NCI-H187 treated with DMSO at 0.1 percent for 48 hours (cell line): ENCODE measurements around the gene GSG1L.
"Not testable (repeated sequence)": the region's sequence is repeated elsewhere in the genome, so short reads cannot be mapped to it uniquely, and the experiment has no call there.

Experiments used
- DNase-seq: peaks from one replicate; lab custom pipeline; 2025; lab: John Stamatoyannopoulos, UW

GSG1L gene

DNA sequence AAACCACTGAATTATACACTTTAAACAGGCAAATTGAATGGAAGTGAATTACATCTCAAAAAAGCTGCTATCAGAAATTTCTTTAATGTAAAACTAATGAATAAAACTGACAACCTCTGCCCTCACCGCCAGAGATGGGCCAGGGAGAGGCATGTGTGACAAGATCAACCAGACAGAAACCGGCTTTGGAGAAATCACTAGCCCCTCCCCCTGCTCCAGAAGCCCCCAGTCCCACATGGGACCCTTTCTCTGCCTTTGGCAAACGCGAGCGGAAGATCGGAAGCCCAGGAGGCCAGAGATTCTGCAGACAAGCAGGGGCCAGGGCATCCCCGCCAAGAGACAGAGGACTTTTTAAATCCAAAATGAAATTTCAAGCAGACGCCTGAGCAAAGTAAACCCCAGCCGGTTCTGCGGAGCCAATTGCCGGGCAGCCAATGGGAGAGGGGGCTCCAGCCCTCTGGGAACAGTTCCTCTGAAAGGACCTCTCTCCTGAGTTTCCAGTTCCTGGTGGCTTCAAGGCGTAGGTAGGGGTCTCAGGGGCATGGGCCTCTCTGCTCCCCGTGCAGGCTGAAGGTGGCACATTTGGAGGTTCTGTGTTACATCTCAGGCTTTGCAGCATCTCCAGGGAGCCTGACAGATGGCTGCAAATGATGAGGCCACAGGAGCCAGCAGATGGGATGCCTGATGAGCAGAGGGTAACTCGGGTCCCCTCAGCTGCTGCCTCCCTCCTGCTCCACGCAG is 118.1 kb downstream of the GSG1L start:
- no peak for DNase-seq

GRCh38 chr16:27943766-27944165 is 119.7 kb downstream of the GSG1L start:
- no peak for DNase-seq

DNA sequence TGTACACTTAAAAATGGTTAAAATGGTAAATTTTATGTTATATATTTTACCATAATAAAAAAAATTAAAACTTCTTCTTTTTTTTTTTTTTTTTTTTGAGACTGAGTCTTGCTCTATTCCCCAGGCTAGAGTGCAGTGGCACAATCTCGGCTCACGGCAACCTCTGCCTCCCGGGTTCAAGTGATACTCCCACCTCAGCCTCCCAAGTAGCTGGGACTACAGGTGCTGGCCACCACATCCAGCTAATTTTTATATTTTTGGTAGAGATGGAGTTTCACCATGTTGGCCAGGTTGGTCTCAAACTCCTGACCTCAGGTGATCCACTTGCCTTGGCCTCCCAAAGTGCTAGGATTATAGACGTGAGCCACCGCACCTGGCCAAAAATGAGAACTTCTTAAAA is 121.4 kb downstream of the GSG1L start:
- not testable (repeated sequence) for DNase-seq

DNA sequence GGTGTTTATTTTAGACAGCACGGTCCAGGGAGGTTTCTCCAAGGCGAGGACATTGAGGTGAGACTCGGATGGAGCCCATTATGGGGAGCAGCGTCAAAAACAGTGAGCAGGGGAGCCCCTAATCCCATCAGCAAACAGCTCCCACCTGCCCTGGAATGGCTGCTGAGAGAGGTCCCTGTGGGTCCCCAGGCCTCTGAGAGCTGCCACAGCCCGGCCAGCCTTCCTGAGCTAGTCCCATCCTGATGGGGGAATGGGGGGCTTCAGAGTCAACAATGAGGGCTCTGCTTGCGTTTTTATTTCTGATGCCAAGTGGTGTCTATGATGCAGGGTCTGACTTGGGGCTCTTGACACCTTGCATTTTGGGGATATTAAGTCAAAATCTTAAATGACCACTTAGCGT is 128.4 kb downstream of the GSG1L start:
- no peak for DNase-seq

- DNase-seq = no peak
Observed at GRCh38 chr16:27932542-27933135, 130.9 kb downstream of the GSG1L start.

GRCh38 chr16:27929818-27930217 is 133.7 kb downstream of the GSG1L start:
- DNase-seq = no peak

- no peak for DNase-seq
Observed at GRCh38 chr16:27928542-27928941, 135.0 kb downstream of the GSG1L start.

GRCh38 chr16:27927266-27927901 is 136.1 kb downstream of the GSG1L start:
- no peak for DNase-seq

- no peak for DNase-seq
Observed at GRCh38 chr16:27925612-27926011, 137.9 kb downstream of the GSG1L start.

- no peak for DNase-seq
Observed at GRCh38 chr16:27924411-27925118, 138.9 kb downstream of the GSG1L start.

DNA sequence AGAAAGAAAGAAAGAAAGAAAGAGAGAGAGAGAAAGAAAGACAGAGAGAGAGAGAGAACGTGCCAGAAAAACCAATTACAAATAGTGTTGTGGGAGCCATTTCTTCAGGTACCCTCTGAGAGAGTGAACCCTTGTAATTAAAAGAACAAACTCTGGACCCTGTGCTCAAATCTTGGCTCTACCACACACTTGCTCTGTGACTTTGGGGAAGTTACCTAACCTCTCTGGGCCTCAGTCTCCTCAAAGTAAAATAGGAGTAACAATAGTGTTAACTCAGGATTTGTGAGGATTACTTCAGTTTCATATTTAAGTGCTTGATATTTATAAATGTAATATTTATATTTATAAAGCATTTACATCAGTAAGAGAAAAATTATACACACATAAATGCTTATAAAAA is 139.8 kb downstream of the GSG1L start:
- no peak for DNase-seq

GRCh38 chr16:27922433-27922832 is 141.1 kb downstream of the GSG1L start:
- DNase-seq = no peak

DNA sequence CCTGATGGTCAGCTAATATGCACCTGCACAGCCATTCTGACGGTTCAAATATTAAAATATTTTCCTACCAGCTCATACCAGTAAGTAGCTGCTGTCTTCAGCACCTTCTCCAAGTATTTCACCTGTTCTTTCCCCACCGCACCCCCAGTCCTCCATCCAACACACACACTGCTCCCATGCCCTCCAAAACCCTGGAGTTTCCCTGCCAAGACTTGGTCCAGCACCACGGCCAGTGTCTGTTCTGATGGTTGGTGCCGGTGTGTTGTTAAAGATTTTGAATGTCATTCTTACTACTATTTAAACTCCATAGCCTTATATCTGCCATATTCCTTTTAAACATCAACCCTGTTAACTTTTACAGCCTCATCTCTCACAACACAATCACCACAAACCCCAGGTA is 142.4 kb downstream of the GSG1L start:
- no peak for DNase-seq

DNA sequence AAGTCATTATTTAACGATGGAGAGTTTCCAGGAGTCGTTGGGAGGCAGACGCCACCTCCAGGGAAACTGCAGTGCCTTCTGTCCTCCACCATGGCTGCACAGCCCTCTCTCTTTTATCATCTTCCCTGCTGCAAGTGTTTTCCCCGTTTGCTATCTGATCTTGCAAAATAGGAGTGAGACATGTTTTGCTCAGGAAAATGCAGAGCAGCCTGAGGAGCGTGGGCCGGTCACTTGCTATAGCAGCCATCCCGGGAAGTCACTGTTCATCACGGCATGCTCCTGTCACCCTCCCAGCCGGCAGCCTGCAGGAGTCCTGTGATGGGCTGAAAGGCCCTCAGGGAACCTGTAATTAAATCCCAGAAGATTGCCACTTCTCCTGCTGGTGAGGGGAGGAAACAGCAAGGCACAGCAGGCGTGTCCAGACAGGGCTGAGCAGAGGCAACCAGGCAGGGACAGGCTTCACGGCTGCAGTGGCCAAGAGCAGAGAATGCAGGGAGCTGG is 143.1 kb downstream of the GSG1L start:
- DNase-seq = peak; percentile 13

- DNase-seq = no peak
Observed at GRCh38 chr16:27918755-27919154, 144.8 kb downstream of the GSG1L start.

GRCh38 chr16:27917949-27918348 is 145.6 kb downstream of the GSG1L start:
- no peak for DNase-seq

GRCh38 chr16:27911486-27911885 is 152.0 kb downstream of the GSG1L start:
- DNase-seq = no peak

- no peak for DNase-seq
Observed at GRCh38 chr16:27907457-27907972, 156.0 kb downstream of the GSG1L start.

GRCh38 chr16:27906883-27907282 is 156.6 kb downstream of the GSG1L start:
- no peak for DNase-seq

GRCh38 chr16:27903046-27903655 is 160.4 kb downstream of the GSG1L start:
- no peak for DNase-seq

DNA sequence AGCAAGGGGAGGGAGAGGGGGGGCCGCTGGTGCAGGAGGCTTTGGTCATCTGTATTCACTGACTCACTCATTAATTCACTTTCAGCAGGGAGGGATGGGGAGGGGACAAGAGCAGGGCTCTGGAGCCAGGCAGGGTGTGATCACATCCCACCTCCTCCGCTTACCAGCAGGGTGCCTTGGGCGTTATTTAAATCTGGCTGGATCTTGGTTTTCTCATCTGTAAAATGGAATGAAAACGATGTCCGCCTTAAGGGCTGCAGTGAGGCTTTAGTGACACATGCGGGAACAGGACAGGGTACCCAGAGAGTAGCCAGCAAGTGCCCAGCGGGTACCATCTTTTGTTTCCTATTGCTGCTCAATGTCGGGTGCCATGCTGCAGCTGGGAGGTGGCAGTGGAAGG is 161.0 kb downstream of the GSG1L start:
- no peak for DNase-seq

GRCh38 chr16:27901956-27902355 is 161.6 kb downstream of the GSG1L start:
- no peak for DNase-seq
